HG02938 (cell line): Measurements from ENCODE around the gene CTNND2.
"Not testable (repeated sequence)": the region's sequence is repeated elsewhere in the genome, so short reads cannot be mapped to it uniquely, and the experiment has no call there.

Experiments
- ATAC-seq: cut with Tn5 transposase; IDR thresholded peaks from one replicate; pipeline ENCODE4 v1.9.1; 2021; ENCODE audit warnings: mild to moderate bottlenecking, moderate library complexity; ENCODE audit not compliant: unreplicated experiment

Gene CTNND2

GRCh38 chr5:11004523-11004922 is 899.7 kb downstream of the CTNND2 start:
- not testable (repeated sequence) for ATAC-seq

GRCh38 chr5:11000515-11001353 is 903.5 kb downstream of the CTNND2 start:
- ATAC-seq: no peak

- ATAC-seq: no peak
Observed at GRCh38 chr5:10999714-11000113, 904.5 kb downstream of the CTNND2 start.

GRCh38 chr5:10995891-10996290 is 908.4 kb downstream of the CTNND2 start:
- no peak for ATAC-seq

GRCh38 chr5:10994091-10994986 is 909.9 kb downstream of the CTNND2 start:
- ATAC-seq: no peak

- no peak for ATAC-seq
Observed at GRCh38 chr5:10990634-10991033, 913.6 kb downstream of the CTNND2 start.

- ATAC-seq: no peak
Observed at GRCh38 chr5:10989577-10990263, 914.5 kb downstream of the CTNND2 start.

- ATAC-seq: no peak
Observed at GRCh38 chr5:10988622-10989021, 915.6 kb downstream of the CTNND2 start.

GRCh38 chr5:10987925-10988504 is 916.2 kb downstream of the CTNND2 start:
- peak; percentile 73 for ATAC-seq

- ATAC-seq: no peak
Observed at GRCh38 chr5:10987276-10987924, 916.8 kb downstream of the CTNND2 start.

- ATAC-seq: peak; percentile 56
Observed at GRCh38 chr5:10985721-10986110, 918.5 kb downstream of the CTNND2 start.

GRCh38 chr5:10985091-10985720 is 919.0 kb downstream of the CTNND2 start:
- no peak for ATAC-seq

- no peak for ATAC-seq
Observed at GRCh38 chr5:10984021-10984715, 920.1 kb downstream of the CTNND2 start.

- ATAC-seq: no peak
Observed at GRCh38 chr5:10982626-10983025, 921.6 kb downstream of the CTNND2 start.

GRCh38 chr5:10981932-10982331 is 922.3 kb downstream of the CTNND2 start:
- ATAC-seq: no peak

- no peak for ATAC-seq
Observed at GRCh38 chr5:10977011-10977410, 927.2 kb downstream of the CTNND2 start.

- ATAC-seq: no peak
Observed at GRCh38 chr5:10975945-10976344, 928.3 kb downstream of the CTNND2 start.

- no peak for ATAC-seq
Observed at GRCh38 chr5:10974850-10975249, 929.4 kb downstream of the CTNND2 start.

- no peak for ATAC-seq
Observed at GRCh38 chr5:10973316-10973715, 930.9 kb downstream of the CTNND2 start.
